Measurements from ENCODE around the gene FGF4. TPM values are rescaled to one million over a fixed set of nuclear protein-coding genes. Genes with fewer than 3 reads are reported as not detected.

Gene FGF4
- total RNA-seq, 4 donors from 2014 or later = not detected

- TF ChIP-seq POLR2A (IDR thresholded peaks at IDR 0.05) = no peak
- TF ChIP-seq CTCF (IDR thresholded peaks at IDR 0.05) = no peak
- WGBS, 2 donors = 75 to 88% methylated on average over 11 of the region's 11 CpGs
- DNase-seq (ENCODE audit: low spot score in 2 of 2) = no peak
- H3K4me3 ChIP-seq (ENCODE audit: low read depth, poor library complexity, severe bottlenecking) = no peak overlapping the region
- intact Hi-C loops (cut with DNase I; ENCODE audit: low total_unique reads) = no loop called here
These were observed 26.5 kb downstream of the FGF4 start for GRCh38 chr11:69748637-69749036.

- intact Hi-C loops (cut with DNase I; ENCODE audit: low total_unique reads) = no loop called here
- no peak overlapping the region for H3K4me3 ChIP-seq (ENCODE audit: low read depth, poor library complexity, severe bottlenecking)
- 44 to 52% methylated on average over 29 of the region's 29 CpGs for WGBS, 2 donors
- DNase-seq (ENCODE audit: low spot score in 2 of 2) = no peak
- TF ChIP-seq POLR2A (IDR thresholded peaks at IDR 0.05) (no peak), CTCF (IDR thresholded peaks at IDR 0.05) (no peak)
These were observed 28.1 kb downstream of the FGF4 start for GRCh38 chr11:69746752-69747742.

- no peak for TF ChIP-seq CTCF (IDR thresholded peaks at IDR 0.05)
- TF ChIP-seq POLR2A (IDR thresholded peaks at IDR 0.05) = no peak
- WGBS, 2 donors = 64 to 72% methylated on average over 8 of the region's 8 CpGs
- H3K4me3 ChIP-seq (ENCODE audit: low read depth, poor library complexity, severe bottlenecking) = no peak overlapping the region
- intact Hi-C loops (cut with DNase I; ENCODE audit: low total_unique reads) = no loop called here
- no peak for DNase-seq (ENCODE audit: low spot score in 2 of 2)
These were observed 29.0 kb downstream of the FGF4 start for GRCh38 chr11:69746140-69746539.

GRCh38 chr11:69745201-69745600 lies 29.9 kb downstream of the FGF4 start:
- H3K4me3 ChIP-seq (ENCODE audit: low read depth, poor library complexity, severe bottlenecking) = no peak overlapping the region
- 75 to 83% methylated on average over 10 of the region's 10 CpGs for WGBS, 2 donors
- DNase-seq (ENCODE audit: low spot score in 2 of 2) = no peak
- TF ChIP-seq POLR2A (IDR thresholded peaks at IDR 0.05) (no peak), CTCF (IDR thresholded peaks at IDR 0.05) (no peak)
- intact Hi-C loops (cut with DNase I; ENCODE audit: low total_unique reads) = no loop called here

- WGBS, 2 donors = 49 to 62% methylated on average over 7 of the region's 7 CpGs
- no peak for DNase-seq (ENCODE audit: low spot score in 2 of 2)
- no peak for TF ChIP-seq CTCF (IDR thresholded peaks at IDR 0.05)
- TF ChIP-seq POLR2A (IDR thresholded peaks at IDR 0.05) = no peak
- intact Hi-C loops (cut with DNase I; ENCODE audit: low total_unique reads) = no loop called here
- H3K4me3 ChIP-seq (ENCODE audit: low read depth, poor library complexity, severe bottlenecking) = no peak overlapping the region
These were observed 30.7 kb downstream of the FGF4 start for GRCh38 chr11:69744435-69744834.
